Jurkat, Clone E6-1 (cell line): ENCODE measurements around the gene ITIH3.

Experiments
- DNase-seq: peaks from one replicate; pipeline ENCODE4 v3.0.0-alpha.2; 2011; ENCODE audit warnings: low read depth, low spot score
- H3K4me3 ChIP-seq: 2 replicates; pipeline ENCODE4 v1.5.1; 2011; ENCODE audit warnings: mild to moderate bottlenecking, low read length, control low read depth, moderate library complexity

ITIH3 gene

GRCh38 chr3:52857864-52858263 is 63.3 kb downstream of the ITIH3 start:
- no peak for DNase-seq
- H3K4me3 ChIP-seq = no peak overlapping the region
